Osteoblast (primary cell): ENCODE results near the gene ZNF644. TPM values are rescaled to one million over a fixed set of nuclear protein-coding genes. Genes with fewer than 3 reads are reported as not detected.
"Not testable (repeated sequence)": the region's sequence is repeated elsewhere in the genome, so short reads cannot be mapped to it uniquely, and the experiment has no call there.

Source experiments
- DNase-seq: peaks from one replicate; pipeline ENCODE4 v3.0.0; 2011; ENCODE audit warnings: low spot score, mixed read lengths; ENCODE audit not compliant: insufficient read length; ENCODE audit errors: missing footprints
- H2AFZ ChIP-seq: 2 replicates; pipeline ENCODE4 v1.6.0; 2011; ENCODE audit warnings: mild to moderate bottlenecking, low read length
- H3K27ac ChIP-seq: 2 replicates; pipeline ENCODE4 v1.5.1; 2011; ENCODE audit warnings: mild to moderate bottlenecking, low read depth, low read length, moderate library complexity
- H3K27me3 ChIP-seq: 2 replicates; pipeline ENCODE4 v1.6.0; 2012; ENCODE audit warnings: mild to moderate bottlenecking, control low read depth, inconsistent platforms, low read length, moderate library complexity; ENCODE audit not compliant: insufficient read depth
- H3K36me3 ChIP-seq: 2 replicates; pipeline ENCODE4 v1.5.1; 2011; ENCODE audit warnings: mild to moderate bottlenecking, low read length, control low read depth, moderate library complexity; ENCODE audit not compliant: insufficient read depth
- H3K4me1 ChIP-seq: 2 replicates; pipeline ENCODE4 v1.5.1; 2011; ENCODE audit warnings: mild to moderate bottlenecking, low read length, control low read depth, moderate library complexity; ENCODE audit not compliant: insufficient read depth
- H3K4me2 ChIP-seq: 2 replicates; pipeline ENCODE4 v1.6.0; 2011; ENCODE audit warnings: mild to moderate bottlenecking, low read length; ENCODE audit not compliant: insufficient read depth
- H3K4me3 ChIP-seq: fragments of 200-600 bp; sonication (generic); 3 replicates; pipeline ENCODE4 v1.5.1; 2012; ENCODE audit warnings: mild to moderate bottlenecking, low read length, inconsistent platforms; ENCODE audit not compliant: insufficient read depth
- H3K79me2 ChIP-seq: 2 replicates; pipeline ENCODE4 v1.6.0; 2012; ENCODE audit warnings: mild to moderate bottlenecking, low read length, control low read depth, inconsistent platforms; ENCODE audit not compliant: insufficient read depth
- H3K9me3 ChIP-seq: 2 replicates; pipeline ENCODE4 v1.5.1; 2011; ENCODE audit warnings: low read depth, low read length, control low read depth
- H4K20me1 ChIP-seq: 2 replicates; pipeline ENCODE4 v1.6.0; 2012; ENCODE audit warnings: mild to moderate bottlenecking, low read length, control low read depth; ENCODE audit not compliant: insufficient read depth
- CTCF ChIP-seq: IDR thresholded peaks from 2 replicates; pipeline ENCODE4 v1.5.1; 2011; ENCODE audit warnings: mild to moderate bottlenecking, low read depth, low read length, moderate library complexity; ENCODE audit errors: extremely low read depth
- total RNA-seq: library from RNA; depleted of rRNA; stranded (reverse); fragments of >200 nt; gene quantifications from 2 replicates; pipeline ENCODE4 v1.2.3, GENCODE V29; 2012

ZNF644 gene
- total RNA-seq, 1 donor: 57.5 TPM

- Histone ChIP-seq H3K27ac (no peak overlapping the region), H3K79me2 (no peaks in the 10 kb centered on the region), H3K4me2 (no peak overlapping the region), H4K20me1 (no peaks in the 10 kb centered on the region), H3K4me1 (no peaks in the 10 kb centered on the region), H3K4me3 (no peak overlapping the region), H3K9me3 (no peaks in the 10 kb centered on the region), H3K36me3 (no peaks in the 10 kb centered on the region), H3K27me3 (no peaks in the 10 kb centered on the region), H2AFZ (no peak overlapping the region)
- no peak for TF ChIP-seq CTCF
- no peak for DNase-seq
These were observed 24.9 kb upstream of the ZNF644 start for GRCh38 chr1:91046766-91047165.

- Histone ChIP-seq H3K79me2 (no peaks in the 10 kb centered on the region), H3K27ac (no peak overlapping the region), H3K36me3 (no peaks in the 10 kb centered on the region), H3K4me1 (no peaks in the 10 kb centered on the region), H4K20me1 (no peaks in the 10 kb centered on the region), H3K4me3 (no peak overlapping the region), H3K9me3 (no peaks in the 10 kb centered on the region), H3K4me2 (no peak overlapping the region), H3K27me3 (no peaks in the 10 kb centered on the region), H2AFZ (no peak overlapping the region)
- no peak for DNase-seq
- no peak for TF ChIP-seq CTCF
These were observed 23.4 kb upstream of the ZNF644 start for GRCh38 chr1:91045284-91045683.

GRCh38 chr1:91044776-91045175 lies 22.9 kb upstream of the ZNF644 start:
- not testable (repeated sequence) for H3K4me1 ChIP-seq, H3K4me2 ChIP-seq, H3K4me3 ChIP-seq

GRCh38 chr1:91042372-91042771 lies 20.5 kb upstream of the ZNF644 start:
- H3K4me1 ChIP-seq, H3K9me3 ChIP-seq, DNase-seq, H3K27me3 ChIP-seq, H3K27ac ChIP-seq, H3K36me3 ChIP-seq, H4K20me1 ChIP-seq, H3K79me2 ChIP-seq, H3K4me3 ChIP-seq, H3K4me2 ChIP-seq, H2AFZ ChIP-seq: not testable (repeated sequence)

More at GRCh38 chr1:91044776-91045175, 22.9 kb upstream of the ZNF644 start:
- not testable (repeated sequence) for H3K27ac ChIP-seq, H3K27me3 ChIP-seq, H2AFZ ChIP-seq, H3K36me3 ChIP-seq, H4K20me1 ChIP-seq, H3K79me2 ChIP-seq, H3K9me3 ChIP-seq, DNase-seq

- H4K20me1 ChIP-seq: no peaks in the 10 kb centered on the region
- no peak for TF ChIP-seq CTCF
- H3K27me3 ChIP-seq: no peaks in the 10 kb centered on the region
- H3K4me3 ChIP-seq: no peak overlapping the region
- H3K4me2 ChIP-seq: no peak overlapping the region
- H3K9me3 ChIP-seq: no peaks in the 10 kb centered on the region
- H3K4me1 ChIP-seq: no peaks in the 10 kb centered on the region
- no peak overlapping the region for H3K27ac ChIP-seq
- no peak overlapping the region for H2AFZ ChIP-seq
- H3K36me3 ChIP-seq: no peaks in the 10 kb centered on the region
- H3K79me2 ChIP-seq: no peaks in the 10 kb centered on the region
- no peak for DNase-seq
These were observed 16.7 kb upstream of the ZNF644 start for GRCh38 chr1:91038582-91038981.
